CD4-positive, alpha-beta T cell (primary cell): ENCODE results near the gene PDE8B. TPM values are rescaled to one million over a fixed set of nuclear protein-coding genes. Genes with fewer than 3 reads are reported as not detected.

Experiments used
- ATAC-seq: fragments of 200-7000 bp; cut with Tn5 transposase; one replicate; pipeline ENCODE4 v1.10.0; 2022; ENCODE audit warnings: mild to moderate bottlenecking; ENCODE audit not compliant: poor library complexity
- CTCF ChIA-PET: fragments of 350-600 bp; sonication (Branson Sonifier 250); formaldehyde crosslinking; loops from one replicate; lab custom pipeline; 2021; ENCODE audit warnings: antibody characterized with exemption, inconsistent platforms; lab: Charles Lee
- POLR2A ChIA-PET: fragments of 350-600 bp; sonication (Branson Sonifier 250); formaldehyde crosslinking; loops from one replicate; lab custom pipeline; 2021; ENCODE audit warnings: antibody characterized with exemption, inconsistent platforms; lab: Charles Lee
- DNase-seq, 14 experiments: peaks; one replicate each; pipeline ENCODE4 v3.0.0-alpha.2; 2013 to 2020; ENCODE audit warnings: mixed read lengths in 2 of 14
- H3K27ac ChIP-seq, 2 donors: one replicate each; pipeline versions ENCODE4 v1.5.1 to v1.7.0; 2013; ENCODE audit warnings: low read length in 2 of 2, low read depth in 1 of 2, mild to moderate bottlenecking in 1 of 2
- H3K27me3 ChIP-seq, 2 experiments: 1 replicate in 1 of 2; 2 replicates in 1 of 2; pipeline versions ENCODE4 v1.6.1 to v1.7.0; 2013; ENCODE audit warnings: low read length in 2 of 2, control low read depth in 1 of 2, mild to moderate bottlenecking in 1 of 2, moderate library complexity in 1 of 2; ENCODE audit not compliant: insufficient read depth in 2 of 2, control insufficient read depth in 1 of 2
- H3K36me3 ChIP-seq: one replicate; pipeline ENCODE4 v1.6.1; 2013; ENCODE audit warnings: low read length, control low read depth; ENCODE audit not compliant: insufficient read depth
- H3K4me1 ChIP-seq: one replicate; pipeline ENCODE4 v1.6.1; 2013; ENCODE audit warnings: low read length, control low read depth; ENCODE audit not compliant: insufficient read depth
- H3K4me3 ChIP-seq: one replicate; pipeline ENCODE4 v1.5.1; 2013; ENCODE audit warnings: mild to moderate bottlenecking, low read length, moderate library complexity
- H3K9me3 ChIP-seq, 2 experiments: 1 replicate in 1 of 2; 2 replicates in 1 of 2; pipeline versions ENCODE4 v1.6.1 to v1.7.0; 2013; ENCODE audit warnings: low read length in 2 of 2, mild to moderate bottlenecking in 2 of 2, control low read depth in 1 of 2, moderate library complexity in 1 of 2; ENCODE audit not compliant: control insufficient read depth in 1 of 2, insufficient read depth in 1 of 2
- H3K27ac Mint-ChIP-seq: one replicate; pipeline ENCODE4 v1.8.0; 2020; ENCODE audit warnings: mixed read lengths
- H3K27me3 Mint-ChIP-seq: one replicate; pipeline ENCODE4 v1.8.0; 2021; ENCODE audit warnings: mixed read lengths
- H3K36me3 Mint-ChIP-seq: one replicate; pipeline ENCODE4 v1.8.0; 2021; ENCODE audit warnings: low read depth, mixed read lengths
- H3K4me1 Mint-ChIP-seq: one replicate; pipeline ENCODE4 v1.8.0; 2021; ENCODE audit warnings: low read depth, mixed read lengths
- H3K4me3 Mint-ChIP-seq: one replicate; pipeline ENCODE4 v1.8.0; 2020; ENCODE audit warnings: mild to moderate bottlenecking, mixed read lengths
- H3K9me3 Mint-ChIP-seq: one replicate; pipeline ENCODE4 v1.8.0; 2020; ENCODE audit warnings: mixed read lengths
- intact Hi-C, 2 experiments: fragments of 100-400 bp; cut with DNase I in 1 of 2; cut with micrococcal nuclease in 1 of 2; formaldehyde crosslinking; loops; one replicate each; pipeline versions ENCODE4 v1.15.1 to v1.9.0; 2023 to 2025; cut with DNase I, micrococcal nuclease
- total RNA-seq, 174 experiments: library from RNA in 2 of 174; stranded (reverse) in 2 of 174; gene quantifications; one replicate each; pipeline ENCODE4 v1.2.3 and lab custom pipeline; 2021 to 2026
- TF ChIP-seq, protein P1 (sequence below): fragments of 200-600 bp; IDR thresholded peaks from one replicate; pipeline ENCODE4 v1.8.0; 2022; ENCODE audit warnings: antibody characterized with exemption, mild to moderate bottlenecking

PDE8B gene
- total RNA-seq, 2 experiments from 2014 or later: 0.22 to 0.27 TPM

DNA sequence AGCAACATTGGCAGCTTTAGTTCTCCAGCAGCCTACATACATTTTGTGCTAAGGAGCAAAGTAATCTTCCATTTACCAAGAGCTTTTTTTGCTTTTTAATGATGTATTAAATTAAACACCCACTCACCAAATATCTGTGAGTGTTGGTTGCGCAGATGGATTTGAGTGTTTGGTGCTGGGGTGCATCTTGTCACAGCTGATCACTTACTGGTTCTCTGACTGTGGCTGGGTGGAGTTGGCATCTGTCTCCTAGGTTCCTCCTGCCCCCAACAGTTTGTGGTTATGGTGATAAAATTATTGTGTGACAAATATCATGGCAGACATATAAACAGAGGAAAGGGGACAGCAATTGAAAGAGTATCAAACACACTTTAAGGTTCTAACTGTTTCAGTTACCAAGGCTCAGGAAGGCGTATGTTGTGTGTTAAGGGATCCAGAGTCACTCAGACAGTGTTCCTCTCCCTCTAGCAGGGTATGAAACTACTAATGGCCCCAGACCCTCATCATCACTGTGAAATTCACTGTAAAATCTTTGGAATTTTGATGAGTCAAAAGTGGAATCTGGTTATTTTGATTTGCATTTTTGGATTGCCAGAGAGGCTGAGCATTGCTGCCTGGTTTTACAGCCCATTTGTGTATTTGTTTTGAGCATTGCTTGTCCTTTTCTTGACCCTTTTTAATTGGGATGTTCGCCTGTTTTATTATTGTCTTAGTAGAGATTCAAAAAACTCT lies 81.7 kb downstream of the PDE8B start:
- Histone ChIP-seq H3K9me3 (no peaks in the 10 kb centered on the region), H3K4me1 (no peaks in the 10 kb centered on the region), H3K36me3 (no peaks in the 10 kb centered on the region), H3K4me3 (no peak overlapping the region), H3K27me3 (no peaks in the 10 kb centered on the region), H3K27ac (no peak overlapping the region)
- intact Hi-C loops: no loop called here
- Mint-ChIP-seq H3K27me3 (peaks cover 5% of the 10 kb centered on the region), H3K4me3 (no peak overlapping the region), H3K36me3 (no peaks in the 10 kb centered on the region), H3K27ac (no peak overlapping the region), H3K9me3 (no peaks in the 10 kb centered on the region), H3K4me1 (no peaks in the 10 kb centered on the region)
- ATAC-seq: no peak
- no peak for DNase-seq
- ChIA-PET CTCF (interaction anchor here (0.6 kb wide), 1 partner anchor 34 kb away, joined by 4 read pairs; no protein-coding TSS in a partner anchor), POLR2A (no interaction called here)
- TF ChIP-seq, protein P1, sequence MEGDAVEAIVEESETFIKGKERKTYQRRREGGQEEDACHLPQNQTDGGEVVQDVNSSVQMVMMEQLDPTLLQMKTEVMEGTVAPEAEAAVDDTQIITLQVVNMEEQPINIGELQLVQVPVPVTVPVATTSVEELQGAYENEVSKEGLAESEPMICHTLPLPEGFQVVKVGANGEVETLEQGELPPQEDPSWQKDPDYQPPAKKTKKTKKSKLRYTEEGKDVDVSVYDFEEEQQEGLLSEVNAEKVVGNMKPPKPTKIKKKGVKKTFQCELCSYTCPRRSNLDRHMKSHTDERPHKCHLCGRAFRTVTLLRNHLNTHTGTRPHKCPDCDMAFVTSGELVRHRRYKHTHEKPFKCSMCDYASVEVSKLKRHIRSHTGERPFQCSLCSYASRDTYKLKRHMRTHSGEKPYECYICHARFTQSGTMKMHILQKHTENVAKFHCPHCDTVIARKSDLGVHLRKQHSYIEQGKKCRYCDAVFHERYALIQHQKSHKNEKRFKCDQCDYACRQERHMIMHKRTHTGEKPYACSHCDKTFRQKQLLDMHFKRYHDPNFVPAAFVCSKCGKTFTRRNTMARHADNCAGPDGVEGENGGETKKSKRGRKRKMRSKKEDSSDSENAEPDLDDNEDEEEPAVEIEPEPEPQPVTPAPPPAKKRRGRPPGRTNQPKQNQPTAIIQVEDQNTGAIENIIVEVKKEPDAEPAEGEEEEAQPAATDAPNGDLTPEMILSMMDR: no peak

DNA sequence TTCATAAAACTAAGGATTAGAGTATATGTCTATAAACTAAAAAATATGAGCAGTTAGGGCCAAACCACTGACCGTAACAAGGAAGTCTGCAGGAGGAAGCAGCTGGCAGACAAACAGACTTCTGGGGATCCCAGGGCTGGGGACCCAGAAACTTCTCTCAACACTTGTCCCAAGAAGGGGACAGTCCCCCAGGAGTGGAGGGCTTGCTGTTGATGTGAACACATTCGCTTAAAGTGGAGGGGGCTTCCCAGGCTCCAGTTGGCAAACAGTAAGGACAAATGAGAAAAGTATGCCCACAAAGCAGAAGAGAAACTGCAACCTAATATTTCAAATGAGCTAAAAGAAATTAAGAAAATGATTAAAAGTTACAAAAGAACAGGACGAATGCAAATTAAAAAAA lies 83.7 kb downstream of the PDE8B start:
- H3K27me3 Mint-ChIP-seq: peaks cover 17% of the 10 kb centered on the region
- POLR2A ChIA-PET: no interaction called here
- H3K27ac Mint-ChIP-seq: no peak overlapping the region
- intact Hi-C loops: no loop called here
- H3K4me3 Mint-ChIP-seq: no peak overlapping the region
- no peaks in the 10 kb centered on the region for H3K36me3 Mint-ChIP-seq
- no peak overlapping the region for H3K27ac ChIP-seq
- H3K27me3 ChIP-seq: no peaks in the 10 kb centered on the region
- no peaks in the 10 kb centered on the region for H3K36me3 ChIP-seq
- no peak for DNase-seq
- H3K4me3 ChIP-seq: no peak overlapping the region
- H3K4me1 ChIP-seq: no peaks in the 10 kb centered on the region
- no peaks in the 10 kb centered on the region for H3K4me1 Mint-ChIP-seq
- no peak for ATAC-seq
- no peaks in the 10 kb centered on the region for H3K9me3 Mint-ChIP-seq
- CTCF ChIA-PET: no interaction called here
- H3K9me3 ChIP-seq: no peaks in the 10 kb centered on the region
- TF ChIP-seq, protein P1: no peak

DNA sequence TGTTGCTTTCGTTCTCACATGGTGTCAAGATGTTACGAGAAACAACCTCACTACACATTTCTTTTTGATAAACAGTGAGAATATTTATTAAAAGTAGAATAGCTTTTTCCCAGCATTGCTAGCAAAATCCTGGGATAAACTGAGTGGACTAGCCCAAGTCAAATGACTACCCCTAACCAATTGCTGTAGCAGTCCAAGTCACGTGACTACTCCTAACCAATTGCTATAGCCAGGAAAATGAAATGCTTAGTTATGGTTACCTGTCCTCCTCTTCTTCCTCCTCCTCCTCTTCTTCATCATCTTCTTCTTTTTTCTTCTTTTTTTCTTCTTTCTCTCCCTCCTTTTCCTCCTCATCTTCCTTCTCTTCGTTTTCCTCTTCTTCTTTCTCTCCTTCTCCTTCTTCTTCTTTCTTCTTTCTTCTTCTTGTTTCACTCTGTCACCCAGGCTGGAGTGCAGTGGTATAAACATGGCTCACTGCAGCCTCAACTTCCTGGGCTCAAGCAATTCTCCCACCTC lies 85.4 kb downstream of the PDE8B start:
- TF ChIP-seq, protein P1: no peak
- Histone ChIP-seq H3K36me3 (no peaks in the 10 kb centered on the region), H3K27ac (no peak overlapping the region), H3K4me1 (no peaks in the 10 kb centered on the region), H3K27me3 (no peaks in the 10 kb centered on the region), H3K4me3 (no peak overlapping the region), H3K9me3 (no peaks in the 10 kb centered on the region)
- no peak for ATAC-seq
- Mint-ChIP-seq H3K36me3 (no peaks in the 10 kb centered on the region), H3K27ac (no peak overlapping the region), H3K4me1 (no peaks in the 10 kb centered on the region), H3K9me3 (no peaks in the 10 kb centered on the region), H3K4me3 (no peak overlapping the region), H3K27me3 (peaks cover 17% of the 10 kb centered on the region)
- ChIA-PET CTCF (no interaction called here), POLR2A (no interaction called here)
- intact Hi-C loops: no loop called here
- DNase-seq: no peak
